IPS DF 6.9 (cell line): Measurements from ENCODE around the gene GARS1.
A peak's percentile ranks its signal among the peaks of the same experiment; 100 is the strongest.

ENCODE experiments used
- DNase-seq: peaks from one replicate; pipeline ENCODE4 v3.0.0-alpha.2; 2013; ENCODE audit warnings: low read depth, low spot score
- H3K27ac ChIP-seq: one replicate; pipeline ENCODE4 v1.5.1; 2013; ENCODE audit warnings: low read length, control low read depth
- H3K27me3 ChIP-seq: 2 replicates; pipeline ENCODE4 v1.6.1; 2013; ENCODE audit warnings: mild to moderate bottlenecking, low read length; ENCODE audit not compliant: control insufficient read depth, insufficient read depth
- H3K36me3 ChIP-seq: 2 replicates; pipeline ENCODE4 v1.6.1; 2013; ENCODE audit warnings: low read length; ENCODE audit not compliant: control insufficient read depth, insufficient read depth
- H3K4me1 ChIP-seq: 2 replicates; pipeline ENCODE4 v1.6.1; 2013; ENCODE audit warnings: low read length; ENCODE audit not compliant: control insufficient read depth, insufficient read depth
- H3K4me3 ChIP-seq: 2 replicates; pipeline ENCODE4 v1.5.1; 2013; ENCODE audit warnings: mild to moderate bottlenecking, low read length
- H3K9me3 ChIP-seq: 2 replicates; pipeline ENCODE4 v1.6.1; 2013; ENCODE audit warnings: low read length, inconsistent platforms; ENCODE audit not compliant: control insufficient read depth, insufficient read depth
- WGBS: extraction: QIAGEN DNeasy Blood & Tissue Kit; methylation state at CpG from one replicate; pipeline ENCODE4 v1.1.7; 2013; ENCODE audit warnings: mixed read lengths, missing lambda C conversion rate; ENCODE audit not compliant: insufficient read length, insufficient coverage; 5-methylcytosine and 5-hydroxymethylcytosine counted together

The GARS1 gene

GRCh38 chr7:30594540-30595435 is at the start of gene GARS1:
Gene GARS1 (plus strand): TSS chr7:30594878. CDS start chr7:30594922, 44 bp downstream.
- peak within 1 kb of the TSS; percentile 74 for H3K4me3 ChIP-seq
- no peaks in the 10 kb centered on the region for H3K4me1 ChIP-seq
- H3K27me3 ChIP-seq = no peaks in the 10 kb centered on the region
- H3K9me3 ChIP-seq = no peaks in the 10 kb centered on the region
- H3K27ac ChIP-seq = no peak within 1 kb of the TSS
- no CpG with 5 or more reads among the region's 84 CpGs for WGBS
- H3K36me3 ChIP-seq = no peaks in the 10 kb centered on the region; the same call in 1 of the 2 replicates
- DNase-seq = peak; percentile 61

GRCh38 chr7:30545791-30546555 is 48.7 kb upstream of the GARS1 start:
- no CpG with 5 or more reads among the region's 5 CpGs for WGBS
- no peak overlapping the region for H3K27ac ChIP-seq

GRCh38 chr7:30546596-30546995 is 48.1 kb upstream of the GARS1 start:
- Histone ChIP-seq H3K4me3 (no peak overlapping the region), H3K36me3 (no peaks in the 10 kb centered on the region), H3K4me1 (no peaks in the 10 kb centered on the region), H3K27me3 (no peaks in the 10 kb centered on the region), H3K27ac (no peak overlapping the region), H3K9me3 (no peaks in the 10 kb centered on the region)
- WGBS = no CpG with 5 or more reads among the region's 4 CpGs
- DNase-seq = no peak

More at GRCh38 chr7:30545791-30546555, 48.7 kb upstream of the GARS1 start:
- Histone ChIP-seq H3K4me3 (no peak overlapping the region), H3K4me1 (no peaks in the 10 kb centered on the region), H3K27me3 (no peaks in the 10 kb centered on the region), H3K36me3 (no peaks in the 10 kb centered on the region), H3K9me3 (no peaks in the 10 kb centered on the region)
- DNase-seq = no peak

- Histone ChIP-seq H3K4me3 (no peak overlapping the region), H3K36me3 (no peaks in the 10 kb centered on the region), H3K4me1 (no peaks in the 10 kb centered on the region), H3K27me3 (no peaks in the 10 kb centered on the region), H3K9me3 (no peaks in the 10 kb centered on the region), H3K27ac (no peak overlapping the region)
- DNase-seq = peak; percentile 48
- WGBS = no CpG with 5 or more reads among the region's 6 CpGs
Measured at GRCh38 chr7:30548845-30549244, 45.8 kb upstream of the GARS1 start.

GRCh38 chr7:30549931-30550493 is 44.7 kb upstream of the GARS1 start:
- WGBS = no CpG with 5 or more reads among the region's 7 CpGs

GRCh38 chr7:30552330-30552729 is 42.3 kb upstream of the GARS1 start:
- Histone ChIP-seq H3K27me3 (no peaks in the 10 kb centered on the region), H3K36me3 (no peaks in the 10 kb centered on the region), H3K9me3 (no peaks in the 10 kb centered on the region), H3K4me1 (peaks cover 3% of the 10 kb centered on the region; the same call in 1 of the 2 replicates), H3K27ac (no peak overlapping the region), H3K4me3 (no peak overlapping the region)
- WGBS = 100% methylated on average over 1 of the region's 1 CpG
- no peak for DNase-seq

More at GRCh38 chr7:30549931-30550493, 44.7 kb upstream of the GARS1 start:
- H3K9me3 ChIP-seq = no peaks in the 10 kb centered on the region
- H3K27me3 ChIP-seq = no peaks in the 10 kb centered on the region
- H3K4me3 ChIP-seq = no peak overlapping the region
- no peak for DNase-seq
- no peak overlapping the region for H3K27ac ChIP-seq
- H3K36me3 ChIP-seq = no peaks in the 10 kb centered on the region
- no peaks in the 10 kb centered on the region for H3K4me1 ChIP-seq

- no peak for DNase-seq
- no peak overlapping the region for H3K4me3 ChIP-seq
- no peaks in the 10 kb centered on the region for H3K9me3 ChIP-seq
- H3K4me1 ChIP-seq = peaks cover 3% of the 10 kb centered on the region; the same call in 1 of the 2 replicates
- H3K27ac ChIP-seq = no peak overlapping the region
- no peaks in the 10 kb centered on the region for H3K36me3 ChIP-seq
- H3K27me3 ChIP-seq = no peaks in the 10 kb centered on the region
Measured at GRCh38 chr7:30553141-30553540, 41.5 kb upstream of the GARS1 start.

- Histone ChIP-seq H3K4me3 (no peak overlapping the region), H3K9me3 (no peaks in the 10 kb centered on the region), H3K4me1 (peaks cover 3% of the 10 kb centered on the region; the same call in 1 of the 2 replicates), H3K36me3 (no peaks in the 10 kb centered on the region), H3K27ac (no peak overlapping the region), H3K27me3 (no peaks in the 10 kb centered on the region)
- DNase-seq = no peak
- no CpG with 5 or more reads among the region's 3 CpGs for WGBS
Measured at GRCh38 chr7:30553546-30553945, 41.1 kb upstream of the GARS1 start.

GRCh38 chr7:30555525-30555924 is 39.2 kb upstream of the GARS1 start:
- no peaks in the 10 kb centered on the region for H3K36me3 ChIP-seq
- WGBS = 100% methylated on average over 1 of the region's 2 CpGs
- peaks cover 3% of the 10 kb centered on the region; the same call in 1 of the 2 replicates for H3K4me1 ChIP-seq
- no peak overlapping the region for H3K27ac ChIP-seq
- no peaks in the 10 kb centered on the region for H3K27me3 ChIP-seq
- no peak overlapping the region for H3K4me3 ChIP-seq
- H3K9me3 ChIP-seq = no peaks in the 10 kb centered on the region
- no peak for DNase-seq

GRCh38 chr7:30556840-30557239 is 37.8 kb upstream of the GARS1 start:
- no peak for DNase-seq
- no peaks in the 10 kb centered on the region for H3K36me3 ChIP-seq
- H3K27ac ChIP-seq = no peak overlapping the region
- H3K4me3 ChIP-seq = no peak overlapping the region
- H3K27me3 ChIP-seq = no peaks in the 10 kb centered on the region
- no CpG with 5 or more reads among the region's 6 CpGs for WGBS
- H3K4me1 ChIP-seq = peaks cover 3% of the 10 kb centered on the region; the same call in 1 of the 2 replicates
- no peaks in the 10 kb centered on the region for H3K9me3 ChIP-seq
